GM19023 (cell line): Measurements from ENCODE around the gene C3orf20.
"Not testable (repeated sequence)": the region's sequence is repeated elsewhere in the genome, so short reads cannot be mapped to it uniquely, and the experiment has no call there.

Source experiments
- ATAC-seq: cut with Tn5 transposase; IDR thresholded peaks from one replicate; pipeline ENCODE4 v1.9.1; 2021; ENCODE audit warnings: mild to moderate bottlenecking, moderate library complexity; ENCODE audit not compliant: unreplicated experiment

Gene C3orf20

GRCh38 chr3:14752979-14753378 is 78.0 kb downstream of the C3orf20 start:
- not testable (repeated sequence) for ATAC-seq

- ATAC-seq: no peak
Measured at GRCh38 chr3:14757153-14757700, 82.3 kb downstream of the C3orf20 start.

- no peak for ATAC-seq
Measured at GRCh38 chr3:14758297-14758696, 83.4 kb downstream of the C3orf20 start.

- no peak for ATAC-seq
Measured at GRCh38 chr3:14758959-14759358, 84.0 kb downstream of the C3orf20 start.

GRCh38 chr3:14760185-14760584 is 85.2 kb downstream of the C3orf20 start:
- no peak for ATAC-seq

GRCh38 chr3:14761121-14761672 is 86.3 kb downstream of the C3orf20 start:
- no peak for ATAC-seq

GRCh38 chr3:14761866-14762265 is 86.9 kb downstream of the C3orf20 start:
- no peak for ATAC-seq

- no peak for ATAC-seq
Measured at GRCh38 chr3:14762701-14763100, 87.8 kb downstream of the C3orf20 start.

GRCh38 chr3:14764331-14765059 is 89.6 kb downstream of the C3orf20 start:
- ATAC-seq: no peak

GRCh38 chr3:14765060-14765400 is 90.1 kb downstream of the C3orf20 start:
- no peak for ATAC-seq

GRCh38 chr3:14765576-14766427 is 90.9 kb downstream of the C3orf20 start:
- no peak for ATAC-seq

GRCh38 chr3:14766428-14767244 is 91.7 kb downstream of the C3orf20 start:
- ATAC-seq: no peak

GRCh38 chr3:14767245-14768051 is 92.5 kb downstream of the C3orf20 start:
- ATAC-seq: no peak

- ATAC-seq: no peak
Measured at GRCh38 chr3:14768182-14768790, 93.3 kb downstream of the C3orf20 start.

- ATAC-seq: no peak
Measured at GRCh38 chr3:14768881-14769280, 93.9 kb downstream of the C3orf20 start.

GRCh38 chr3:14769544-14770325 is 94.8 kb downstream of the C3orf20 start:
- ATAC-seq: no peak

- no peak for ATAC-seq
Measured at GRCh38 chr3:14770591-14770990, 95.7 kb downstream of the C3orf20 start.

- no peak for ATAC-seq
Measured at GRCh38 chr3:14771593-14772497, 96.9 kb downstream of the C3orf20 start.
